ENCODE measurements around the gene TMEM231.
"Not testable (repeated sequence)": the region's sequence is repeated elsewhere in the genome, so short reads cannot be mapped to it uniquely, and the experiment has no call there.

TMEM231 gene

GRCh38 chr16:75529056-75529905 lies 26.8 kb downstream of the TMEM231 start:
- no peak for DNase-seq

DNA sequence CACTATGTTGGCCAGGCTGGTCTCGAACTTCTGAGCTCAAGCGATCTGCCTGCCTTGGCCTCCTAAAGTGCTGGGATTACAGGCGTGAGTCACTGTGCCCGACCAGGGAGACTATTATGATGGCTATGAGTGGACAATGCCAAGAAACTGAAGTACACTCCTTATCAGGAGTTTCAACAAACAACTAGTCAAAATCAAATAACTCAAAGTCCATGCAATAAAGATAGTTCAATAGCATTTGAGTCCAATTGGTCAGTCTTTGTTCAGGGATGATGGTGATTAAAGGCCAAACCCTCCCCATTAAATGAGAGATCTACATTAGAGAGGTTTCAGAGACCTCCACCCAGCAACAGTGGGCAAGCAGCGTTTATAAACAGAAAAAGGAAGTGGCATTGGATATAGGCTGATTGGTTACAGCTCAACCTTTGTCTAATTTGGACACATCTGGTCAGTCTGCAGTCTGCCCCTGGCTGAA lies 28.2 kb downstream of the TMEM231 start:
- DNase-seq, result no peak

- no peak for DNase-seq
Observed at GRCh38 chr16:75526032-75526790, 29.8 kb downstream of the TMEM231 start.

DNA sequence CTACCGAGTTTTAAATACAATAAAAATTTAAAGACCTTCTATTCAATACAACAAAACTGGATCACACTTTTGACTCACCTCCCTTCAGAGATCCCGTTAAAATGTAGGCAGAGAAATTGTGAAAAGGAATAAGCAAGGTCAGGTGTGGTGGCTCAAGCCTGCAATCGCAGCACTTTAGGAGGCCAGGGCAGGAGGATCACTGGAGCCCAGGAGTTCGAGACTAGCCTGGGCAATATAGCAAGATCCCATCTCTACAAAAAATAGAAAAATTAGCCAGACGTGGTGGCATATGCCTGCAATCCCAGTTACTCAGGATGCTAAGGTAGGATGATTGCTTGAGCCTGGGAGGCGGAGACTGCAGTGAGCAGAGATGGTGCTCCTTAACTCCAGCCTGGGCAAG lies 36.9 kb downstream of the TMEM231 start:
- no peak for DNase-seq

- DNase-seq, result peak; percentile 41
Observed at GRCh38 chr16:75516189-75516966, 39.7 kb downstream of the TMEM231 start.

DNA sequence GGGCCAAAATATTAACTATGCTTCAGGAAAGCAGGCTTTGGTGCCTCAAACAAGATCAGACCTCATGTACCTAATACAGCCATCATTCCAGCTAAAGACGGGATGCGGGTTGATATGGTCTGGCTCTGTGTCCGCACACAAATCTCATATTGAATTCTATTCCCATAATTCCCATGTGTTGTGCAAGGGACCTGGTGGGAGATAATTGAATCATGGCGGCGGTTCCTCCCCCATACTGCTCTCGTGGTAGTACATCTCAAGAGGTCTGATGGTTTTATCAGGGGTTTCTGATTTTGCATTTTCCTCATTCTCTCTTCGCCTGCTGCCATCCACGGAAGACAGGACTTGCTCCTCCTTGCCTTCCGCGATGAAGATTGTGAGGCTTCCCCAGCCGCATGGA lies 41.8 kb downstream of the TMEM231 start:
- no peak for DNase-seq

- no peak for DNase-seq
Observed at GRCh38 chr16:75506574-75506973, 49.5 kb downstream of the TMEM231 start.

DNA sequence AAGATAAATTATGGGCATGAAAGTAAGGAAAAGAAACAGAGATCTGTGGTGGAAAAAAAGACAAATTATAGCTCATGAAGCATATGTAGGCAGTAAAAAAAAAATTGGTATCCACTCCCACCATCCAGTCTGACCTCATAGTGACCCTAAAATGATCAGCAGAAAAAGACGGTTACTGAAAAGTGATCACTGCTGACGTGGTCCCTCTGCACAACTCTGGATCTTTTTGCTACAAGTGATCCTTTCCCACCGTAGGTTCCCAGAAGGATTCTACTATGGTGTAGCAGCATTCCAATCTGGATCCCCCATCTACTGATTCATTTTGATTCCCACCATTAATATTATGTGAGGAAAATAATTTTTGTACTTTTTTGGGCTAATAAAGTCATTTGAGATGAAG lies 49.9 kb downstream of the TMEM231 start:
- DNase-seq, result no peak

GRCh38 chr16:75503801-75504200 lies 52.3 kb downstream of the TMEM231 start:
- no peak for DNase-seq

GRCh38 chr16:75502916-75503605 lies 53.0 kb downstream of the TMEM231 start:
- DNase-seq, result no peak

DNA sequence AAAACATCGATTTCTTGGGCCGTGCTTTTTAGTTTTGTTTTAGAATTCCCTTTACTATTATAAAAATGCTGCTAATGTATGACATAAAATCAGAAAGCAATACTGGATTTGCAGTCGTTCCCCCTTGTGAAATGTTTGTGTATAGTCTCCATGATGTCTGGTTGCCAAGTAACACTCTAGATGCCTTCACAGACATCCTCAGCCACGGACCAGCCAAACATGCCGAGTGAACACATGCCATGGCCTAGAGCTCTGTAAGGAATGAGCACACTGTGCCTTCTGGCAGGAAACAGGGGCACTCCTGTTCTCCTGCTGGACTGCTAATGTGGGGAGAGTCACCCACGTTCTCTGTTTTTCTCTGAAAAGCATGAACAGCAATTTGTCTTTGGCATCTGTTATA lies 54.2 kb downstream of the TMEM231 start:
- not testable (repeated sequence) for DNase-seq

GRCh38 chr16:75501359-75501758 lies 54.7 kb downstream of the TMEM231 start:
- DNase-seq, result no peak

GRCh38 chr16:75498605-75499322 lies 57.3 kb downstream of the TMEM231 start:
- DNase-seq, result not testable (repeated sequence)

DNA sequence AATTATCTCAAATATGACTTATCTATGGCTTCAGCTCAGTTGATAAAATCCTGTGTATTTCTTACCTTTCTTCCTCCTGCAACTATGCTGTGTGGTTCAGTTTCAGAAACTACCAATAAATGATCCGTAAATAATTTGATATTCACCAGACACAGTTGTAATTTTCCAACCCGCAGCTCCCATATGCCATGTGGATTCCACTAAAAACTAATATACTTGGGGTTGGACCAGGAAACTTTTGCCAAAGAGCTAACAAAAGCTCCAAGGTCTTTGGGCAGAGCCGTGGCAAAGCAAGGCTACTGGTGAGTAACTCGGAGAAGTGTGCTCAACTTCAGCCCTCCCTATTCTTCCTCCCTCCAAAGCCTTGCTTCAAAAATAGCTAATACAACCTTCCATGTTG lies 58.5 kb downstream of the TMEM231 start:
- no peak for DNase-seq

DNA sequence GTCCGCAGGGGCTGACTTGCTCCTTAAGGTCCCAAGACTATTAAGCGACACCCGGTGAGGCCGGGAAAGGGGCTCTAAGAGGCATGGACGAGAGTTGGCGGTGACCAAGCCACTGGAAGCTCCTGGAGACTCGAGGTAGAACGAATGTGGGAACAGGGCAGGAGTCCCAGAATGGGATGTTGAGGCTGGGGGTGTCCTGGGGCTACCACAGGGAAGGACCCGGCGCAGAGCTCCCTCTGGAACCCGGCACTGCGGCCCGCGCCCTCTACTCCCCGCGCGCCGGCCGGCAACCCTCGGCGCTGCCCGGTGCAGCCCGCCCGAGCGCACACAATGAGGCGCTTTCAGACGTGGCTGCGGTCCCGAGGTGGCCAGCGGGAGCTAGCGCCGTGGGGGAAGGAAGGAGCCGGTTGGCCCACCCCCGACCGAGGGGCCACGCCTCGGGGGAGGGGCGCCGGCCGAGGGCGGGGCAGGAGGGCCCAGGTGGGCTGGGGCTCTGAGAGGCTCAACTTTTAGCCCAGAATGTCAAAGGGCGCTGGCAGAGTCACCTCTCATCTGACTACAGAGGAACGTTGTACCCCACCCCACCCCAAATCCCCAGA lies 60.9 kb downstream of the TMEM231 start, which contains the start of gene CHST6:
CHST6 (minus strand) TSS at position 366 of the 599 bp plus-strand sequence. CDS start 15,613 bp downstream, outside the sequence.
- peak; percentile 58 for DNase-seq

DNA sequence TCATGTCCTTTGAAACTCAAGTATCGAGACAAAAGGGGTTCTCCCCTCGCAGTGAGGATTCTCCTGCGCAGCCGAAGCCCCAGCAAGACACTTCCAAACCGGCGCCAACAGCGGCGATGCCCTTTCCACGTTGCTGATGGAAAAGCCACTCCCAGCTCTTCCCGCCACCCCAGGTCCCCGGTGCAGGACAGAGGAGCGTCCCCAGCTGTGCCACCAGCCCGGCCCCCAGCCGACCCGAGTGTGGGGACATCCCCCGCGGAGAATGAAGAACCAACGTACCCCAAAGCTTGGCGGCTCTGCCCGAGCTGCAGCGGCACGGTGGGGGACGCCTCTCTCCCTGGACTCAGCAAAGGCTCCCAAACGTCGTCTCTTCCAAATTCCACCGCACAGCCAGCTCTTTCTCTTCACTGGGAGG lies 61.4 kb downstream of the TMEM231 start:
- no peak for DNase-seq

- DNase-seq, result no peak
Observed at GRCh38 chr16:75494184-75494583, 61.9 kb downstream of the TMEM231 start.

DNA sequence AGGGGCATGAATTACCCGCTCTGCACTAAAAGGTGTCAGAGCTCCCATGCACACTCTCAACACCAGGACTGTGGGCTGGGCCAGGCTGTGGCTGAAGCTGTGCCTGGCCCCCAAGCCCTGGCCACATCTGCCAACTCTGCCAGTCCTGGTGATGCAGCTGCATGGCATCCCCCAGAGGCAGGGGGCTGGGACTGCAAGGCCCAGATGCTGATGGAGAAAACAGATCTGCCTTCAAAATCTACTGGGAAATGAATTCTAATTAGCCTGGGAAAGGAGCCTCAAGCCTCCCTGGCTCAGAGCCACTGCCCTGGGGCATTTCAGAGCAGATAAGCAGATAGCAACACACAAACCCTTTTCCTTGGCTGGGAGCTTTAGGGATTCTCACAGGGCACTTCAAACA lies 64.2 kb downstream of the TMEM231 start:
- DNase-seq, result no peak

DNA sequence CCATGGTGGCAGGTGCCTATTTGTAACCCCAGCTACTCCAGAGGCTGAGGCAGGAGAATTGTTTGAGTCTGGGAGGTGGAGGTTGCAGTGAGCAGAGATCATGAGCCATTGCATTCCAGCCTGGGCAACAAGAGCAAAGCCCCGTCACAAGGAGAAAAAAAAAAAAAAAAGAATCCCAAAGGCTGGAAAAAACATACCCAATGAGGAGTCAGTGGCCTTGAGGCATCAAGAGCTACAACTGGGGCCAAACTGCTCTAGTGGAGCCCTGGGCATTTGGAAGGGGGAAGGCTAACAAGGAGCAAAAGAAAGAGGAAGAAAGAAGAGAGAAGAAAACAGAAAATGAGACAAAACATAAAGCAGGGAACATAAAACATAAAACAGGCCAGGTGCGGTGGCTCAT lies 67.7 kb downstream of the TMEM231 start:
- DNase-seq, result no peak
